BLaER1 treated with 17β-estradiol and CSF1 and Interleukin-3, amounts not matched to agents 10 nM and 100 nM (cell line): ENCODE data around the gene PTPRD.

Experiments used
- H3K27ac ChIP-seq, 11 experiments: shearing (Covaris generic); formaldehyde crosslinking; 2 replicates each; pipeline ENCODE4 v1.8.1; 2022
- H3K27me3 ChIP-seq, 11 experiments: shearing (Covaris generic); formaldehyde crosslinking; 2 replicates each; pipeline ENCODE4 v1.8.1; 2022
- H3K36me3 ChIP-seq, 11 experiments: shearing (Covaris generic); formaldehyde crosslinking; 2 replicates each; pipeline ENCODE4 v1.8.1; 2022
- H3K4me1 ChIP-seq, 10 experiments: shearing (Covaris generic); formaldehyde crosslinking; 2 replicates each; pipeline ENCODE4 v1.8.1; 2022
- H3K4me2 ChIP-seq, 11 experiments: shearing (Covaris generic); formaldehyde crosslinking; 2 replicates each; pipeline ENCODE4 v1.8.1; 2022
- H3K4me3 ChIP-seq, 10 experiments: shearing (Covaris generic); formaldehyde crosslinking; 2 replicates each; pipeline ENCODE4 v1.8.1; 2022
- H3K9ac ChIP-seq, 11 experiments: shearing (Covaris generic); formaldehyde crosslinking; 2 replicates each; pipeline ENCODE4 v1.8.1; 2022
- H3K9me3 ChIP-seq, 11 experiments: shearing (Covaris generic); formaldehyde crosslinking; replicated peaks in 1 of 11; 2 replicates each; pipeline ENCODE4 v1.8.1; 2022
- H4K20me1 ChIP-seq, 11 experiments: shearing (Covaris generic); formaldehyde crosslinking; 2 replicates each; pipeline ENCODE4 v1.8.1; 2022
- Cebpa-rat ChIP-seq, 11 experiments: shearing (Covaris generic); IDR thresholded peaks; 2 replicates each; pipeline ENCODE4 v1.8.1; 2022

PTPRD gene

DNA sequence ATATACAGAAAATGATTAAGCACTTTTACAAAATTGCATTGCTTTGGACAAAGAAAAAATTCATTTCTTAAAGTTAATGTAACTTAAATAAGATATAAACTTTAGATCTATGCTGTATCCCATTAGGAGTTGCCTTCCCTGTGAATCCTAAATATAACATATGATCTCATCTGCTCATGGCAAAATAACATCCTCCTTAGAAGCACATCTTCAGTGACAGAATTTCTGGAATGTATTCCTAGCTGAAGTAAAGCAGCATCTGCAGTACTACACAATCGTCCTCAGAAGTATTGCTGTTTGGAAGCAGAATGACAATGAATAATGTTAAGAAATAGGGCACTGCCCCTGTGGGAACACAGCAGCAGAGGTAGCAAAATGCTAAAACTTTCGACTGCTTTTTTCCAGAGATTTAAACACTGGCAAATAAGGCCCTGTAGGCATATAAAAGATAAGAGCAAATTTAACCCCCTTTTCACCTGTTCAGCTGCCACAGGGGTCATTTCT lies 571.0 kb downstream of the PTPRD start:
- H4K20me1 ChIP-seq = no peaks in the 10 kb centered on the region
- H3K9ac ChIP-seq = no peak overlapping the region
- H3K4me1 ChIP-seq = no peaks in the 10 kb centered on the region
- H3K27me3 ChIP-seq = no peaks in the 10 kb centered on the region
- no peak for TF ChIP-seq Cebpa-rat (IDR thresholded peaks at IDR 0.05)
- H3K9me3 ChIP-seq = no peaks in the 10 kb centered on the region
- no peaks in the 10 kb centered on the region for H3K36me3 ChIP-seq
- H3K4me3 ChIP-seq = no peak overlapping the region
- H3K4me2 ChIP-seq = no peak overlapping the region
- no peak overlapping the region for H3K27ac ChIP-seq

DNA sequence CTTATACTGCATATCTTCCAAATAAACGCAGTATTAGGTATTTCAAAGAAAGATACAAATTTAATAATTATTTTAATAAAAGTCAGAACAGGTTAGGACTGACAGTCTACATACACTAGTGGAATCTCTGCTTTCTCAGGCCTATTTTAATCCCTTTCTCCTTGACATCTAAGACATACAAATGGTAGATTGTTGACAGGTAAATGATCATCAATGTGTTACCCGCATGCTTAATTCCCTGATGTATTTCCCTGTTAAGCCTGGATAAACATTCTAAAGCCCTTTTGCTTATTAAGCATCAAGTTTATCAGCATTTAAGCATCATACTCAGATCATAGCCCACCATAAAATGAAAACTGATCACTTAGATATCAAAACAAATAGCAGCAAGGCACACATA lies 576.7 kb downstream of the PTPRD start:
- no peaks in the 10 kb centered on the region for H3K9me3 ChIP-seq
- no peak overlapping the region for H3K9ac ChIP-seq
- H3K27ac ChIP-seq = no peak overlapping the region
- no peak overlapping the region for H3K4me3 ChIP-seq
- H3K4me1 ChIP-seq = no peaks in the 10 kb centered on the region
- no peak overlapping the region for H3K4me2 ChIP-seq
- no peak for TF ChIP-seq Cebpa-rat (IDR thresholded peaks at IDR 0.05)
- no peaks in the 10 kb centered on the region for H4K20me1 ChIP-seq
- no peaks in the 10 kb centered on the region for H3K27me3 ChIP-seq
- H3K36me3 ChIP-seq = no peaks in the 10 kb centered on the region

DNA sequence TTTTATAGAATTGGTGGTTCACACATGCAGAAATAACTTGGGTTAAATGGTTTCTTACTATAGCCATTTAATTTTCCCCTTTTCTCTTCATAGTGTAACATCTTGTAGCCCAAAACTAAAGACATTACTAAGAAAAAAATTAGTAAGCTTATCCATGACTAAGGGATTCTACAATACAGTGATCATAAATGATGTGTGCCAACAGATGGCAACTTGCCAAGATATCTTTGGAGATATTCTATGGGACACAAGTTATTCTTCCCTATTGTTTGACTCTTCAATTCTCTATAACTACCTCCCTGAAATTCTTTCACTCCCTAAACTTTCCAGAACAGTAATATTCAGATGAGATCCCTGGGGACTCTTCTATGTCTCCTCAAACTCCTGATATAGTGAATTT lies 580.6 kb downstream of the PTPRD start:
- Histone ChIP-seq H3K27me3 (no peaks in the 10 kb centered on the region), H3K4me1 (peaks cover 0 to 2% (median 0%) of the 10 kb centered on the region in 10 experiments; a peak in 5 of 20 replicates), H3K9me3 (peaks cover 0 to 11% (median 0%) of the 10 kb centered on the region in 11 experiments; a peak in 6 of 22 replicates), H3K9ac (no peak overlapping the region), H3K4me2 (no peak overlapping the region), H3K36me3 (no peaks in the 10 kb centered on the region), H3K27ac (no peak overlapping the region), H3K4me3 (no peak overlapping the region), H4K20me1 (no peaks in the 10 kb centered on the region)
- no peak for TF ChIP-seq Cebpa-rat (IDR thresholded peaks at IDR 0.05)

DNA sequence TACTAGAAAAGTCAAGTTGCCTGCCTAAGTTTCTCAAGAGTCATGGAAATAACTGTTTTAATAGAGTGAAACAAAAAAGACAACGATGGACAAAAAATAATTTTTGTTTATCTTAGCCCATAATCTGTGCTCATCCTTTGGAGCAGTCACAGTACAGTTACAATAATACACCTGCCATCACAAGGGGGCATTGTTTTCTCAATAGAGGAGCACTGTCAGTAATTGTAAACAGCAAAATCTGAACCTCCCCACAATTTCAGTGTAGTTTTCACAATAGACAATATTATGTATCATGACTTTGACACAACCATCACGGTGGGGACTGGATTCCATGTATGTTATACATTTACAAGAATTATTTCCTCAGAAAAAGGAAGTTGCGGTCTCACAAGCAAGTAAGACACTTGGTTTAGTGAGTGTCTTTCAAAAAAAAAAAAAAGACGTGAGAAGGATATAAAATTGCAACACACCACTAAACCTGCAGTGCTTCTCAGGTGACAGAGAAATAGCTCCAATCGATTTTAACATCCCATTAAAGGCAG lies 586.3 kb downstream of the PTPRD start:
- H3K4me1 ChIP-seq = peaks cover 0 to 20% (median 15%) of the 10 kb centered on the region in 10 experiments; a peak in 14 of 20 replicates
- H3K4me2 ChIP-seq = peak overlapping the region in 8 of 11 experiments; percentile 8 to 70 (median 33); a peak in 13 of 22 replicates
- 0 out of 22 replicates have a peak, but pooled peaks of 1 of the 11 experiments have one; percentile 23 for TF ChIP-seq Cebpa-rat (IDR thresholded peaks at IDR 0.05)
- no peak overlapping the region for H3K4me3 ChIP-seq
- no peaks in the 10 kb centered on the region for H3K36me3 ChIP-seq
- H3K27ac ChIP-seq = peak overlapping the region in 2 of 11 experiments; percentile 1 to 44; a peak in 3 of 22 replicates
- H3K9ac ChIP-seq = no peak overlapping the region
- H4K20me1 ChIP-seq = no peaks in the 10 kb centered on the region
- H3K27me3 ChIP-seq = no peaks in the 10 kb centered on the region
- H3K9me3 ChIP-seq = peaks cover 0 to 11% (median 0%) of the 10 kb centered on the region in 11 experiments; a peak in 6 of 22 replicates

- no peak overlapping the region for H3K4me2 ChIP-seq
- no peak overlapping the region for H3K9ac ChIP-seq
- no peaks in the 10 kb centered on the region for H3K36me3 ChIP-seq
- H3K4me3 ChIP-seq = no peak overlapping the region
- H3K9me3 ChIP-seq = no peaks in the 10 kb centered on the region
- H3K4me1 ChIP-seq = peaks cover 0 to 5% (median 0%) of the 10 kb centered on the region in 10 experiments; a peak in 1 of 20 replicates
- H3K27ac ChIP-seq = no peak overlapping the region
- no peaks in the 10 kb centered on the region for H4K20me1 ChIP-seq
- TF ChIP-seq Cebpa-rat (IDR thresholded peaks at IDR 0.05) = no peak
- H3K27me3 ChIP-seq = no peaks in the 10 kb centered on the region
These were observed 597.0 kb downstream of the PTPRD start for GRCh38 chr9:10015755-10016154.

GRCh38 chr9:10014889-10015288 lies 597.9 kb downstream of the PTPRD start:
- H4K20me1 ChIP-seq = no peaks in the 10 kb centered on the region
- no peak overlapping the region for H3K4me3 ChIP-seq
- H3K27me3 ChIP-seq = no peaks in the 10 kb centered on the region
- TF ChIP-seq Cebpa-rat (IDR thresholded peaks at IDR 0.05) = no peak
- no peak overlapping the region for H3K4me2 ChIP-seq
- no peak overlapping the region for H3K9ac ChIP-seq
- no peak overlapping the region for H3K27ac ChIP-seq
- H3K4me1 ChIP-seq = peaks cover 0 to 5% (median 0%) of the 10 kb centered on the region in 10 experiments; a peak in 1 of 20 replicates
- no peaks in the 10 kb centered on the region for H3K9me3 ChIP-seq
- H3K36me3 ChIP-seq = no peaks in the 10 kb centered on the region

GRCh38 chr9:10009401-10009800 lies 603.4 kb downstream of the PTPRD start:
- Histone ChIP-seq H3K4me1 (no peaks in the 10 kb centered on the region), H3K27ac (no peak overlapping the region)

GRCh38 chr9:10008101-10008799 lies 604.6 kb downstream of the PTPRD start:
- H3K9me3 ChIP-seq = no peaks in the 10 kb centered on the region

More at GRCh38 chr9:10009401-10009800, 603.4 kb downstream of the PTPRD start:
- H3K36me3 ChIP-seq = no peaks in the 10 kb centered on the region
- H4K20me1 ChIP-seq = no peaks in the 10 kb centered on the region
- H3K9ac ChIP-seq = no peak overlapping the region
- H3K9me3 ChIP-seq = no peaks in the 10 kb centered on the region
- no peak overlapping the region for H3K4me3 ChIP-seq
- H3K4me2 ChIP-seq = no peak overlapping the region
- TF ChIP-seq Cebpa-rat (IDR thresholded peaks at IDR 0.05) = no peak
- no peaks in the 10 kb centered on the region for H3K27me3 ChIP-seq

GRCh38 chr9:10007356-10007755 lies 605.4 kb downstream of the PTPRD start:
- Histone ChIP-seq H3K27ac (no peak overlapping the region), H3K4me3 (no peak overlapping the region), H4K20me1 (no peaks in the 10 kb centered on the region), H3K4me1 (no peaks in the 10 kb centered on the region), H3K36me3 (no peaks in the 10 kb centered on the region), H3K4me2 (no peak overlapping the region), H3K9ac (no peak overlapping the region), H3K9me3 (no peaks in the 10 kb centered on the region), H3K27me3 (no peaks in the 10 kb centered on the region)
- no peak for TF ChIP-seq Cebpa-rat (IDR thresholded peaks at IDR 0.05)

More at GRCh38 chr9:10008101-10008799, 604.6 kb downstream of the PTPRD start:
- no peak overlapping the region for H3K9ac ChIP-seq
- H3K4me3 ChIP-seq = no peak overlapping the region
- H3K4me1 ChIP-seq = no peaks in the 10 kb centered on the region
- no peaks in the 10 kb centered on the region for H4K20me1 ChIP-seq
- H3K36me3 ChIP-seq = no peaks in the 10 kb centered on the region
- H3K27me3 ChIP-seq = no peaks in the 10 kb centered on the region
- no peak for TF ChIP-seq Cebpa-rat (IDR thresholded peaks at IDR 0.05)
- no peak overlapping the region for H3K4me2 ChIP-seq
- no peak overlapping the region for H3K27ac ChIP-seq
